NCI-H2081 (cell line): Measurements from ENCODE around the gene S100A3.
"Not testable (repeated sequence)": the region's sequence is repeated elsewhere in the genome, so short reads cannot be mapped to it uniquely, and the experiment has no call there.

Source experiments
- DNase-seq, 2 experiments: peaks; one replicate each; lab custom pipeline; 2025; lab: John Stamatoyannopoulos, UW

The S100A3 gene

GRCh38 chr1:153569465-153569864 is 20.4 kb upstream of the S100A3 start:
- no peak for DNase-seq

GRCh38 chr1:153568367-153569099 is 19.5 kb upstream of the S100A3 start:
- peak; percentile 91 for DNase-seq

- no peak for DNase-seq
These were observed 18.7 kb upstream of the S100A3 start for GRCh38 chr1:153567621-153568366.

GRCh38 chr1:153566414-153567371 is 17.6 kb upstream of the S100A3 start:
- DNase-seq, result peak; percentile 37 to 42

GRCh38 chr1:153565529-153566374 is 16.7 kb upstream of the S100A3 start, which contains the start of gene S100A2:
TSS of gene S100A2 (minus strand) at chr1:153565844. CDS start at chr1:153563877, 1,967 bp downstream.
- DNase-seq, result no peak

GRCh38 chr1:153563991-153564390 is 14.9 kb upstream of the S100A3 start:
- DNase-seq, result no peak

GRCh38 chr1:153563483-153563901 is 14.4 kb upstream of the S100A3 start:
- no peak for DNase-seq

- not testable (repeated sequence) for DNase-seq
These were observed 13.0 kb upstream of the S100A3 start for GRCh38 chr1:153562021-153562420.

- no peak for DNase-seq
These were observed 12.5 kb upstream of the S100A3 start for GRCh38 chr1:153561466-153561985.

- no peak for DNase-seq
These were observed 11.9 kb upstream of the S100A3 start for GRCh38 chr1:153560771-153561465.

GRCh38 chr1:153560241-153560640 is 11.2 kb upstream of the S100A3 start:
- no peak for DNase-seq

GRCh38 chr1:153557877-153558276 is 8.8 kb upstream of the S100A3 start:
- DNase-seq, result no peak

- DNase-seq, result no peak
These were observed 7.3 kb upstream of the S100A3 start for GRCh38 chr1:153556348-153556747.

GRCh38 chr1:153553830-153554541 is 4.9 kb upstream of the S100A3 start:
- DNase-seq, result no peak

GRCh38 chr1:153553096-153553495 is 4.0 kb upstream of the S100A3 start:
- DNase-seq, result no peak

GRCh38 chr1:153552335-153552734 is 3.3 kb upstream of the S100A3 start:
- DNase-seq, result no peak

GRCh38 chr1:153550827-153551500 is 1.9 kb upstream of the S100A3 start:
- DNase-seq, result no peak

- DNase-seq, result no peak
These were observed 1.3 kb upstream of the S100A3 start for GRCh38 chr1:153550398-153550758.

- no peak for DNase-seq
These were observed 811 bp upstream of the S100A3 start for GRCh38 chr1:153549741-153550397.
